ENCODE measurements around the gene ZNF444. TPM values are rescaled to one million over a fixed set of nuclear protein-coding genes. Genes with fewer than 3 reads are reported as not detected.

ZNF444 gene
- total RNA-seq, 6 experiments from 2014 or later: 20.6 to 28.4 (median 22.5) TPM

DNA sequence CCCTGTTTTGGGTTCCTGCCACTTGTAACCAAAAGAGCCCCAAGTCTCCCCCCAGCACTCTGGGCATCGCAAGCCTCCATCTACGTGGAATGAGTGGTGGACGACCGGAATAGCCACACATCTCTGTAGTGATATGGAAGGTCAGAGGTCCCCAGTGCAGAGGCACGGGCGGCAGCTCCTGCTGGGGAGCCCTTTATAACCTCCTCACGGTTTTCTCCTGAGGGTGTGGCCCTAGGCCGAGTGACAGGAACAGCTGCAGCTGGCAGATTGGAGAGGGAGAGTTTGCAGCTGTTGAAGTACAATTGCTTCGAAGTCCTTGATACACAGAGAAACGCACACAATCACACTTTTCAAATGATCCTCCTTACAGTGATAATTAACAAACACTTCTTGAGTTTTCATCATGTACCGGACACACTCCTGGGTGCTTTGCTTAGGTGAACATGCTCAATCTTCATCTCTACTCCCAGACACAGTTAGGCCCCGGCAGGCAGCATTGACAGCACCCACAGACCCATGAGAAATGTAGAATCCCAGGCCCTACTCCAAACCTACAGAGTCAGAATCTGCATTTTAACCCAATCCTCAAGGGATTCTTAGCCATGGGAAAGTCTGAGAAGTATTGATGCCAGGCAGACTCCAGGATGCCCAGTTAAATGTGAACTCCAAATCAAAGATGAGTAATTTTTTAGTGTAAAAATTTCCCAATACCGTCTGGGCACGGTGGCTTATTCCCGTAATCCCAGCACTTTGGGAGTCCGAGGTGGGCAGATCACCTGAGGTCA lies 15.1 kb upstream of the ZNF444 start:
- no peak overlapping the region for H3K27ac Mint-ChIP-seq
- TF ChIP-seq, protein P1, sequence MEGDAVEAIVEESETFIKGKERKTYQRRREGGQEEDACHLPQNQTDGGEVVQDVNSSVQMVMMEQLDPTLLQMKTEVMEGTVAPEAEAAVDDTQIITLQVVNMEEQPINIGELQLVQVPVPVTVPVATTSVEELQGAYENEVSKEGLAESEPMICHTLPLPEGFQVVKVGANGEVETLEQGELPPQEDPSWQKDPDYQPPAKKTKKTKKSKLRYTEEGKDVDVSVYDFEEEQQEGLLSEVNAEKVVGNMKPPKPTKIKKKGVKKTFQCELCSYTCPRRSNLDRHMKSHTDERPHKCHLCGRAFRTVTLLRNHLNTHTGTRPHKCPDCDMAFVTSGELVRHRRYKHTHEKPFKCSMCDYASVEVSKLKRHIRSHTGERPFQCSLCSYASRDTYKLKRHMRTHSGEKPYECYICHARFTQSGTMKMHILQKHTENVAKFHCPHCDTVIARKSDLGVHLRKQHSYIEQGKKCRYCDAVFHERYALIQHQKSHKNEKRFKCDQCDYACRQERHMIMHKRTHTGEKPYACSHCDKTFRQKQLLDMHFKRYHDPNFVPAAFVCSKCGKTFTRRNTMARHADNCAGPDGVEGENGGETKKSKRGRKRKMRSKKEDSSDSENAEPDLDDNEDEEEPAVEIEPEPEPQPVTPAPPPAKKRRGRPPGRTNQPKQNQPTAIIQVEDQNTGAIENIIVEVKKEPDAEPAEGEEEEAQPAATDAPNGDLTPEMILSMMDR (IDR thresholded peaks at IDR 0.05): no peak
- DNase-seq: no peak
- no peak overlapping the region for H3K4me3 Mint-ChIP-seq
- no peaks in the 10 kb centered on the region for H3K9me3 Mint-ChIP-seq
- peaks cover 5% of the 10 kb centered on the region for H3K4me1 Mint-ChIP-seq (ENCODE audit: low read depth)
- H3K27me3 Mint-ChIP-seq (ENCODE audit: insufficient read depth): peaks cover 2% of the 10 kb centered on the region
- H3K36me3 Mint-ChIP-seq (ENCODE audit: low read depth): no peaks in the 10 kb centered on the region

- Mint-ChIP-seq H3K4me1 (ENCODE audit: low read depth) (peaks cover under 1% of the 10 kb centered on the region; the same call in 1 of the 2 replicates), H3K4me3 (no peak overlapping the region), H3K27me3 (ENCODE audit: insufficient read depth) (peaks cover 2% of the 10 kb centered on the region), H3K27ac (no peak overlapping the region), H3K36me3 (ENCODE audit: low read depth) (no peaks in the 10 kb centered on the region), H3K9me3 (no peaks in the 10 kb centered on the region)
- TF ChIP-seq, protein P1 (IDR thresholded peaks at IDR 0.05): no peak
- DNase-seq: no peak
Measured at GRCh38 chr19:56126983-56127780, 13.9 kb upstream of the ZNF444 start.

DNA sequence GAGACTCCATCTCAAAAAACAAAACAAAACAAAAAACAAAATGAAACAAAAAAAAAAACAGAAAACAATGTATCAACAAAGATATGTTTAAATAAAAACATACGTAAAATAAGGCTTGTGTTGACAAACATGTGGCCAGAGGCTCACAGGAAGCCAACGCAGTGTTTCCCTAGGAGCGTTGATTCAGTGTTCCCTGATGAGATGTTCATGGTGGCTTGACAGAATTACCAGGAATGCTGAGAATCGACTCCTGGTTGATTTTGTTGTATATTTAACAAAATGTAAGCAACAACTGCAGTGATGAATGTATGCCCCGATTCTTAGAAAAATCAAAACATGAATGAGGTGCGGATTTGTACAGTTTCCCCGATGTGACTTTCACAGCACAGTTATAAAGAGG lies 11.1 kb upstream of the ZNF444 start:
- TF ChIP-seq, protein P1 (IDR thresholded peaks at IDR 0.05): no peak
- no peak overlapping the region for H3K4me3 Mint-ChIP-seq
- no peaks in the 10 kb centered on the region for H3K9me3 Mint-ChIP-seq
- H3K36me3 Mint-ChIP-seq (ENCODE audit: low read depth): no peaks in the 10 kb centered on the region
- no peak for DNase-seq
- H3K27me3 Mint-ChIP-seq (ENCODE audit: insufficient read depth): peaks cover 2% of the 10 kb centered on the region
- H3K27ac Mint-ChIP-seq: no peak overlapping the region
- H3K4me1 Mint-ChIP-seq (ENCODE audit: low read depth): peaks cover 14% of the 10 kb centered on the region

GRCh38 chr19:56131651-56132050 lies 9.4 kb upstream of the ZNF444 start:
- H3K27me3 Mint-ChIP-seq (ENCODE audit: insufficient read depth): no peaks in the 10 kb centered on the region; the same call in 1 of the 2 replicates
- H3K27ac Mint-ChIP-seq: no peak overlapping the region
- no peaks in the 10 kb centered on the region for H3K9me3 Mint-ChIP-seq
- TF ChIP-seq, protein P1 (IDR thresholded peaks at IDR 0.05): no peak
- no peak for DNase-seq
- no peaks in the 10 kb centered on the region for H3K36me3 Mint-ChIP-seq (ENCODE audit: low read depth)
- H3K4me3 Mint-ChIP-seq: no peak overlapping the region
- peaks cover 14% of the 10 kb centered on the region for H3K4me1 Mint-ChIP-seq (ENCODE audit: low read depth)

GRCh38 chr19:56132316-56132822 lies 8.7 kb upstream of the ZNF444 start:
- Mint-ChIP-seq H3K4me1 (ENCODE audit: low read depth) (peaks cover 14% of the 10 kb centered on the region), H3K4me3 (no peak overlapping the region), H3K27ac (peak overlapping the region; percentile 30; the same call in 1 of the 2 replicates), H3K36me3 (ENCODE audit: low read depth) (no peaks in the 10 kb centered on the region), H3K27me3 (ENCODE audit: insufficient read depth) (no peaks in the 10 kb centered on the region; the same call in 1 of the 2 replicates), H3K9me3 (no peaks in the 10 kb centered on the region)
- TF ChIP-seq, protein P1 (IDR thresholded peaks at IDR 0.05): no peak
- no peak for DNase-seq
